Adrenal gland (tissue), 5 donors: ENCODE data around the gene OVAAL.

ENCODE experiments used
- CTCF ChIP-seq, 6 experiments: fragments of 450-650 bp in 4 of 6; fragments of 200-600 bp in 2 of 6; sonication (generic) in 1 of 6; IDR thresholded peaks; 1 replicate in 5 of 6; 2 replicates in 1 of 6; pipeline versions ENCODE4 v1.5.1 to v1.8.0; 2016 to 2021; ENCODE audit warnings: antibody characterized with exemption in 6 of 6, mild to moderate bottlenecking in 2 of 6, moderate library complexity in 1 of 6
- POLR2A ChIP-seq, 2 donors: fragments of 450-650 bp; IDR thresholded peaks; one replicate each; pipeline ENCODE4 v1.6.1; 2017; ENCODE audit warnings: antibody characterized with exemption in 2 of 2, mild to moderate bottlenecking in 2 of 2, moderate library complexity in 1 of 2
- donor health status: DM: no; HTN: no; CAD: no.

- TF ChIP-seq POLR2A (IDR thresholded peaks at IDR 0.05) (no peak), CTCF (IDR thresholded peaks at IDR 0.05) (no peak)
These were observed 6.5 kb downstream of the OVAAL start for GRCh38 chr1:180565121-180565871.
